ENCODE data around the gene BCAP31.

DNA sequence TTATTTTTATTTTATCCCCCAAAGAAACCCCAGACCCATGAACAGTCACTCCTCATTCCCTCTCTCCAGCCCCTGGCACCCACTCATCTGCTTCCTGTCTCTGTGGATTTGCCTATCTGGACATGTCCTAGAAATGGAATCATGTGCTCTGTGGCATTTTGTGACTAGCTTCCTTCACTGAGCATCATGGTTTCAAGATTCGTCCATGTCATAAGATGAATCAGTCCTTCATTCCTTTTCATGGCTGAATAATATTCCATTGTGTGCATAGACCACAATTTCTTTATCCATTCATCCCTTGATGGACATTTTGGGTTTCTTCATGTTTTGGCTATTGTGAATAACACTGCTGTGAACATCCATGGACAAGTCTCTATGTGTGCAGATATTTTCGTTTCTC lies 10.7 kb upstream of the BCAP31 start:
- TF ChIP-seq EZH2 (IDR thresholded peaks at IDR 0.05; ENCODE audit: borderline replicate concordance, low read depth, low read length, poor library complexity, severe bottlenecking), result no peak
- TF ChIP-seq, protein P1, sequence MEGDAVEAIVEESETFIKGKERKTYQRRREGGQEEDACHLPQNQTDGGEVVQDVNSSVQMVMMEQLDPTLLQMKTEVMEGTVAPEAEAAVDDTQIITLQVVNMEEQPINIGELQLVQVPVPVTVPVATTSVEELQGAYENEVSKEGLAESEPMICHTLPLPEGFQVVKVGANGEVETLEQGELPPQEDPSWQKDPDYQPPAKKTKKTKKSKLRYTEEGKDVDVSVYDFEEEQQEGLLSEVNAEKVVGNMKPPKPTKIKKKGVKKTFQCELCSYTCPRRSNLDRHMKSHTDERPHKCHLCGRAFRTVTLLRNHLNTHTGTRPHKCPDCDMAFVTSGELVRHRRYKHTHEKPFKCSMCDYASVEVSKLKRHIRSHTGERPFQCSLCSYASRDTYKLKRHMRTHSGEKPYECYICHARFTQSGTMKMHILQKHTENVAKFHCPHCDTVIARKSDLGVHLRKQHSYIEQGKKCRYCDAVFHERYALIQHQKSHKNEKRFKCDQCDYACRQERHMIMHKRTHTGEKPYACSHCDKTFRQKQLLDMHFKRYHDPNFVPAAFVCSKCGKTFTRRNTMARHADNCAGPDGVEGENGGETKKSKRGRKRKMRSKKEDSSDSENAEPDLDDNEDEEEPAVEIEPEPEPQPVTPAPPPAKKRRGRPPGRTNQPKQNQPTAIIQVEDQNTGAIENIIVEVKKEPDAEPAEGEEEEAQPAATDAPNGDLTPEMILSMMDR (conservative IDR thresholded peaks at IDR 0.05; ENCODE audit: low read depth, low read length), result no peak
